HUES64 (cell line): ENCODE data around the gene MLC1.

Source experiments
- H3K27ac ChIP-seq: 2 replicates; pipeline ENCODE4 v1.7.0; 2013; ENCODE audit warnings: low read depth, low read length, inconsistent platforms
- H3K27me3 ChIP-seq: 2 replicates; pipeline ENCODE4 v1.6.1; 2013; ENCODE audit warnings: mild to moderate bottlenecking, low read length; ENCODE audit not compliant: insufficient read depth
- H3K36me3 ChIP-seq: 2 replicates; pipeline ENCODE4 v1.6.1; 2013; ENCODE audit warnings: mild to moderate bottlenecking, low read length; ENCODE audit not compliant: insufficient read depth
- H3K4me1 ChIP-seq: 2 replicates; pipeline ENCODE4 v1.6.1; 2013; ENCODE audit warnings: mild to moderate bottlenecking, low read length, moderate library complexity; ENCODE audit not compliant: insufficient read depth
- H3K4me3 ChIP-seq: 2 replicates; pipeline ENCODE4 v1.5.1; 2013; ENCODE audit warnings: mild to moderate bottlenecking, low read length, moderate library complexity
- H3K9ac ChIP-seq: 2 replicates; pipeline ENCODE4 v1.6.1; 2013; ENCODE audit warnings: mild to moderate bottlenecking, low read depth, low read length
- H3K9me3 ChIP-seq: 2 replicates; pipeline ENCODE4 v1.6.1; 2013; ENCODE audit warnings: low read depth, low read length; ENCODE audit not compliant: insufficient read depth
- WGBS: fragments of 150-250, 120-280 bp; methylation state at CpG from one replicate; pipeline ENCODE4 v1.1.7; 2013; ENCODE audit warnings: missing lambda C conversion rate; 5-methylcytosine and 5-hydroxymethylcytosine counted together

MLC1 gene

GRCh38 chr22:50031189-50032091 is 53.8 kb downstream of the MLC1 start:
- Histone ChIP-seq H3K36me3 (no peaks in the 10 kb centered on the region), H3K4me1 (no peaks in the 10 kb centered on the region), H3K9me3 (no peaks in the 10 kb centered on the region), H3K9ac (no peak overlapping the region), H3K27ac (no peak overlapping the region), H3K27me3 (peaks cover 25% of the 10 kb centered on the region), H3K4me3 (no peak overlapping the region)
- 94% methylated on average over 49 of the region's 49 CpGs for WGBS

GRCh38 chr22:50030297-50031188 is 54.7 kb downstream of the MLC1 start:
- H3K4me3 ChIP-seq, result no peak overlapping the region
- no peaks in the 10 kb centered on the region for H3K9me3 ChIP-seq
- H3K27me3 ChIP-seq, result peaks cover 25% of the 10 kb centered on the region
- no peaks in the 10 kb centered on the region for H3K4me1 ChIP-seq
- WGBS, result 36% methylated on average over 52 of the region's 52 CpGs
- no peak overlapping the region for H3K27ac ChIP-seq
- H3K9ac ChIP-seq, result no peak overlapping the region
- H3K36me3 ChIP-seq, result no peaks in the 10 kb centered on the region

- no peaks in the 10 kb centered on the region for H3K9me3 ChIP-seq
- no peak overlapping the region for H3K27ac ChIP-seq
- no peaks in the 10 kb centered on the region for H3K36me3 ChIP-seq
- peaks cover 25% of the 10 kb centered on the region for H3K27me3 ChIP-seq
- 88% methylated on average over 42 of the region's 42 CpGs for WGBS
- no peaks in the 10 kb centered on the region for H3K4me1 ChIP-seq
- no peak overlapping the region for H3K4me3 ChIP-seq
- H3K9ac ChIP-seq, result no peak overlapping the region
These were observed 57.3 kb downstream of the MLC1 start for GRCh38 chr22:50027639-50028537.

GRCh38 chr22:50025993-50026392 is 59.2 kb downstream of the MLC1 start:
- H3K9ac ChIP-seq, result no peak overlapping the region
- no peaks in the 10 kb centered on the region for H3K9me3 ChIP-seq
- H3K4me1 ChIP-seq, result no peaks in the 10 kb centered on the region
- H3K27ac ChIP-seq, result no peak overlapping the region
- H3K27me3 ChIP-seq, result peaks cover 23% of the 10 kb centered on the region
- H3K36me3 ChIP-seq, result no peaks in the 10 kb centered on the region
- no peak overlapping the region for H3K4me3 ChIP-seq
- 92% methylated on average over 12 of the region's 13 CpGs for WGBS

GRCh38 chr22:50022171-50022819 is 62.9 kb downstream of the MLC1 start:
- no peaks in the 10 kb centered on the region for H3K9me3 ChIP-seq
- no peak overlapping the region for H3K27ac ChIP-seq
- no peaks in the 10 kb centered on the region for H3K36me3 ChIP-seq
- H3K4me3 ChIP-seq, result no peak overlapping the region
- no peak overlapping the region for H3K9ac ChIP-seq
- no peaks in the 10 kb centered on the region for H3K4me1 ChIP-seq
- 74% methylated on average over 14 of the region's 14 CpGs for WGBS
- peaks cover 19% of the 10 kb centered on the region for H3K27me3 ChIP-seq

- H3K27ac ChIP-seq, result no peak overlapping the region
- no peak overlapping the region for H3K4me3 ChIP-seq
- WGBS, result 90% methylated on average over 15 of the region's 15 CpGs
- H3K27me3 ChIP-seq, result peaks cover 32% of the 10 kb centered on the region
- H3K4me1 ChIP-seq, result no peaks in the 10 kb centered on the region
- no peaks in the 10 kb centered on the region for H3K9me3 ChIP-seq
- no peaks in the 10 kb centered on the region for H3K36me3 ChIP-seq
- H3K9ac ChIP-seq, result no peak overlapping the region
These were observed 64.6 kb downstream of the MLC1 start for GRCh38 chr22:50020606-50021005.

- Histone ChIP-seq H3K4me3 (no peak overlapping the region), H3K27me3 (peaks cover 43% of the 10 kb centered on the region), H3K9ac (no peak overlapping the region)
These were observed 65.9 kb downstream of the MLC1 start for GRCh38 chr22:50019316-50019715.

GRCh38 chr22:50018608-50019285 is 66.5 kb downstream of the MLC1 start:
- Histone ChIP-seq H3K9ac (no peak overlapping the region), H3K4me1 (no peaks in the 10 kb centered on the region), H3K27ac (no peak overlapping the region), H3K36me3 (no peaks in the 10 kb centered on the region), H3K27me3 (peaks cover 49% of the 10 kb centered on the region), H3K9me3 (no peaks in the 10 kb centered on the region), H3K4me3 (no peak overlapping the region)
- 87% methylated on average over 11 of the region's 11 CpGs for WGBS

More at GRCh38 chr22:50019316-50019715, 65.9 kb downstream of the MLC1 start:
- no peaks in the 10 kb centered on the region for H3K9me3 ChIP-seq
- 67% methylated on average over 3 of the region's 3 CpGs for WGBS
- no peak overlapping the region for H3K27ac ChIP-seq
- H3K36me3 ChIP-seq, result no peaks in the 10 kb centered on the region
- H3K4me1 ChIP-seq, result no peaks in the 10 kb centered on the region

- Histone ChIP-seq H3K27me3 (peaks cover 59% of the 10 kb centered on the region), H3K9ac (no peak overlapping the region), H3K27ac (no peak overlapping the region), H3K4me1 (no peaks in the 10 kb centered on the region), H3K4me3 (no peak overlapping the region), H3K36me3 (no peaks in the 10 kb centered on the region), H3K9me3 (no peaks in the 10 kb centered on the region)
- 84% methylated on average over 6 of the region's 6 CpGs for WGBS
These were observed 67.5 kb downstream of the MLC1 start for GRCh38 chr22:50017701-50018224.
